Measurements from ENCODE around the gene COL6A3.

The COL6A3 gene

DNA sequence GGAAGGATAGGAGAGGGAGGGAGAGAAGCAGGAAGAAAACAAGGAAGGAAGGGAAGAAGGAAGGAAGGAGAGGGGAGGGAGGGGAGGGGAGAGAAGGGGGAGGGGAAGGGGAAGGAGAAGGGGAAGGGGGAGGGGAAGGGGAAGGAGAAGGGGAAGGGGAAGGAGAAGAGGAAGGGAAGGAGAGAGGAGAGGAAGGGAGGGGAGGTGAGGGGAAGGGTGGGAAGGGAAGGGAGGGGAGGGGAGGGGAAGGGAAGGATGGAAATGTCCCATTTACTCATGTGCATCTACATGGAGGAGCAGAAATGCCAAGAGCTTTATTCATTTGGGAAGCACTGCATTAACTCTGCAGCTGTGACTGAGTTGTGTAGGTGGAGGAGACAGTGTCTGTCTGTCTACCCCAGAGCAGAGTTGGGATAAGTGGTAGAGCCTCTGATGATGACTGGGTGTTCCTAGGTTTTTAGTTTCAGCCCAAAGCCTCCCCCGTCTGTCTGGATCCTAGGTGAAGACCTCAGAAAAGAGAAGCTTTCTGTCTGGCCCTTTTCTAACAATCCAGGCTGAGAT, 131.3 kb downstream of the COL6A3 start:
- ATAC-seq: peak; percentile 20
- no peak overlapping the region for H3K4me3 Mint-ChIP-seq
- H3K36me3 Mint-ChIP-seq: no peaks in the 10 kb centered on the region
- H3K27me3 Mint-ChIP-seq: peaks cover 8% of the 10 kb centered on the region
- H3K9me3 Mint-ChIP-seq: peaks cover 6% of the 10 kb centered on the region
- H3K27ac Mint-ChIP-seq: no peak overlapping the region
- H3K4me1 Mint-ChIP-seq: no peaks in the 10 kb centered on the region

DNA sequence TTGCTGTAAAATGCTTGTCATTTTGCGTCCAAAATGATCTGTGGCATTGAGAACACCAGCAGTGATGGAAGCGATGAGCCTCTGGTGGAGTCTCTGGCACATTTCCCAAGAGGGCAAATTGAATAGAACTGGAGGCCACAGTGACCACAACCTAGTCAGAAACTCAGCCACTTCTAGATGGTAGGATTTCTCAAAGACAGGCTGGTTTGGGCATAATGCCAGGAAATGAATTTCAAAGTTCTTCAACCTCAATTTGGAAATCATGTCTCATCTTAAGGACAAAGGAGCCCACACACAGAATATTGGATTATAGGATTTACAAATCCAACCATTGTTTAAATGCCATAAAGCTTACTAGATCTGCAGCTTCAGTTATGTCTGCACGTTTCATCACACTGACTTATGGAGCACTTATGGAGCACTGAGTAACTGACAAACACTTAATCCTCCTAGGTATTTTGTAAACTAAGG, 132.1 kb downstream of the COL6A3 start:
- Mint-ChIP-seq H3K27ac (no peak overlapping the region), H3K4me1 (no peaks in the 10 kb centered on the region), H3K36me3 (no peaks in the 10 kb centered on the region), H3K9me3 (peaks cover 6% of the 10 kb centered on the region), H3K4me3 (no peak overlapping the region), H3K27me3 (peaks cover 8% of the 10 kb centered on the region)
- ATAC-seq: no peak

DNA sequence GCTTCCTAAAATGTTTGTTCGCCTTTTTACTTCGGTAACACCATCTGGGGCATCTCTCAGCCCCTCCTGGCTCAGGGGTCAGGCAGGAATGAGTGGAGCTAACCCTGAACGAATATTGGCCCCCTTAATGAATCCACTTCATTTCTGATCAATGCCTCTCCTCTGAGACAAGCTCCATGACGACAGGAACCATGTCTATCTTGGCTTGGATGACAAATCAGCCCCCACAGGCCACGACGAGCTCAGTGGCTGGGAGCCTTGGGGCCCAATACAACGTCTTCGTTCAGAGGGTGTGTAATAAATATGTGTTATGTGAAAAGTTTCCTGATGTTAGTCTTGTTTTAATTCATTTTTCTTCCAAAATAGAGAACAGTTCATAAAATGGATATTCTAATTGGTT, 133.0 kb downstream of the COL6A3 start:
- no peak for ATAC-seq
- no peak overlapping the region for H3K4me3 Mint-ChIP-seq

DNA sequence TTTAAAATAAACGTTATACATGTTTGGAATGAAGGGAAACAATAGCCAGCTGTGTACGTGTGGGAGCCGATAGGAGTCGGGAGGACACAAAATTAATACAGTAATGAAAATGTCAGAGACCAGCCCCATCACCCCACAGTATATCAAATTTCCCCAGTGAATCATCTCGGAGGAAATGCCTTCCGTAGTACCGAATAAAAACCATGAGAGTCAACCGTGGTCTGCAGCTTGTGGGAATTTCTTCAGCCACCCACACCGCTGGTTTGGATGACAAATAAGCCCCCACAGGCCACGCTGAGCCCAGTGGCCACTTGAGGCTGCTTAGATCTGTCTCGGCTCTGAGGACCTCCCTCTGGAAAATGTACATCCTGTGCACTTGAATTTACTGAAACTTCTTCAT, 133.7 kb downstream of the COL6A3 start:
- Mint-ChIP-seq H3K27me3 (peaks cover 8% of the 10 kb centered on the region), H3K4me3 (no peak overlapping the region), H3K9me3 (peaks cover 8% of the 10 kb centered on the region), H3K4me1 (no peaks in the 10 kb centered on the region), H3K36me3 (no peaks in the 10 kb centered on the region), H3K27ac (no peak overlapping the region)
- ATAC-seq: no peak

More for the DNA sequence above, 133.0 kb downstream of the COL6A3 start:
- Mint-ChIP-seq H3K9me3 (peaks cover 8% of the 10 kb centered on the region), H3K36me3 (no peaks in the 10 kb centered on the region), H3K4me1 (no peaks in the 10 kb centered on the region), H3K27ac (no peak overlapping the region), H3K27me3 (peaks cover 8% of the 10 kb centered on the region)

DNA sequence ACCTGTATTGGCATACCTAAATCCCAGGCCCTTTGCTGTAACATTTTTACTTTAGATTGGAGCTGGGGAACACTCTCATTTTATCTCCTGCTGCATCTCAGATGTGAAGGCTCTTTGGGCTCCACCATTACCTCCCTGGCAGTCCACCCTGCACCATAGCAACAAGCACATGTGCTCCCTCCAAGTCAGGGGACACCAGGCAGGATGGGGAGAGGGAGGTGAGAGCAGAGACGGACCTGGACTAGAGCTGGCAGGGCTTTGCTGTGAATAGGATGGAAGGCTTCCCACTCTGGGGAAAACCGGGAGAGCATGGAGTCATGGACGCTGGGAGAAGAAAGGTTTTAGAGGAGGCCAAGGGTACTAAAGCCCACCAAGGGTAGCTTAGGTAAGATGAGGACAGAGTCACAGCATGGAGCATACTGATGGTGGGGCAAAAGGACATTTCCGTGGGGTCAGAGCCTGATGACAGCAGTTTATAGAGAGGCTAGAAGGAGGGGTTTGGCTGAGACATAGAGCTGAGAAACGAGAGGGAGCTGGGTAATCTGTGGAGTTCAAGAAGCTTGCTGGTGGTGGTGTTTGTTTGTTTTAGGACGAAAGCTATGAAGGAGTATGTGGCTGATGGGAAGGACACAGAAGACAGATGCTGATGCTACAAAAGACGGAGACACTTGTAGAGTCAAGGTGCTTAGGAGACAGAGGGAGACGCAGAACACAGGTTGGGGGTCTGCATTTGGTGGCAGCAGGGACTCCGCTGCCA, 134.8 kb downstream of the COL6A3 start:
- ATAC-seq: no peak
- peaks cover 8% of the 10 kb centered on the region for H3K9me3 Mint-ChIP-seq
- H3K27ac Mint-ChIP-seq: no peak overlapping the region
- H3K27me3 Mint-ChIP-seq: peaks cover 8% of the 10 kb centered on the region
- H3K36me3 Mint-ChIP-seq: no peaks in the 10 kb centered on the region
- no peaks in the 10 kb centered on the region for H3K4me1 Mint-ChIP-seq
- H3K4me3 Mint-ChIP-seq: no peak overlapping the region

DNA sequence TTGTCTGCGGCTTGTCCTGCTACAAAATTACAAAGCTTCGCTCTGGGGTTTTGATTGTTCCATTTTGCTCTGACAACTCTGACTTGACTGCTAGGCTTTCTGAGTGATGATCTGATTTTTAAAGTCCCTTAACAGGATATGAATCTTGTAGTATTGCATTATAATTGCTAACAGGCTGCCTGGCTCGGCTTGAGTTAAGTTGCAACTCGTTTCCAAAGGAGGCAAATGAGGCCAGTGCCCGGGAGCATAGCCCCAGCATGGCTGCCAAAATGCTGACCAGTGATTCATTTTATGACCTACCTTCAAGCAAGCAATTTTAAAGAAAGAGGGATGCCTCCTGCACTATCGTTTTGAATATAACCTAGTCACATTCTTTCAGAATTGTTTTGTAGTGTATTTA, 135.4 kb downstream of the COL6A3 start:
- peaks cover 8% of the 10 kb centered on the region for H3K9me3 Mint-ChIP-seq
- no peak for ATAC-seq
- H3K27me3 Mint-ChIP-seq: peaks cover 8% of the 10 kb centered on the region
- no peak overlapping the region for H3K4me3 Mint-ChIP-seq
- H3K36me3 Mint-ChIP-seq: no peaks in the 10 kb centered on the region
- no peaks in the 10 kb centered on the region for H3K4me1 Mint-ChIP-seq
- no peak overlapping the region for H3K27ac Mint-ChIP-seq

DNA sequence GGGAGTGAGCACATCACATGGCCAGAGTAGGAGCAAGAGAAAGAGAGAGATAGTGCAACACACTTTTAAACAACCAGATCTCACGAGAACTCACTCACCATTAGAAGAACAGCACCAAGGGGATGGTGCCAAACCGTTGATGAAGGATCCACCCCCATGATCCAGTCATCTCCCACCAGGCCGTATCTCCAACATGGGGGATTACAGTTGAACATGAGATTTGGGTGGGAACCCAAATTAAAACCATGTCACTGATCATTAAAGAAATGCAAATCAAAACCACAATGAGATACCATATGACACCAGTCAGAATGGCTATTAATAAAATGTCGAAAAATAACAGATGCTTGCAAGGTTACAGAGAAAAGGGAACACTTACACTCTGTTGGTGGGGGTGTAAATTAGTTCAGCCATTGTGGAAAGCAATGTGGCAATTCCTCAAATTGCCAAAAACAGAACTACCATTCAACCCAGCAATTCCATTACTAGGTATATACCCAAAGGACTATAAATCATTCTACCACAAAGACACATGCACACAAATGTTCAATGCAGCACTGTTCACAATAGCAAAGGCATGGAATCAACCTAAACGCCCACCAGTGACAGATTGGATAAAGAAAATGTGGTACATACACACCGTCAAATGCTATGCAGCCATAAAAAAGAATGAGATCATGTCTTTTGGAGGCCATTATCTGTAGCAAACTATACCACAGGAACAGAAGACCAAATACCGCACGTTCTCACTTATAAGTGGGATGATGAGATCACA, 137.1 kb downstream of the COL6A3 start:
- H3K9me3 Mint-ChIP-seq: peaks cover 5% of the 10 kb centered on the region
- no peak overlapping the region for H3K27ac Mint-ChIP-seq
- peaks cover 1% of the 10 kb centered on the region for H3K27me3 Mint-ChIP-seq
- no peaks in the 10 kb centered on the region for H3K4me1 Mint-ChIP-seq
- ATAC-seq: no peak
- no peaks in the 10 kb centered on the region for H3K36me3 Mint-ChIP-seq
- no peak overlapping the region for H3K4me3 Mint-ChIP-seq

Data from stimulated activated memory B cell treated with anti-CD40 and anti-IgM and Interleukin-4, amounts not matched to agents 10 μg/mL and 1 μg/mL and 100 μg/mL, for 72 hours (primary cell).